Stimulated activated naive CD8-positive, alpha-beta T cell treated with anti-CD3 and anti-CD28 coated beads, Interleukin-15, amount 100 ng/mL, for 72 hours (primary cell): Measurements from ENCODE around the gene HOXD10.

Source experiments
- ATAC-seq: fragments of 150-1000 bp; cut with Tn5 transposase; 2 replicates; pipeline ENCODE4 v1.10.0; 2021; ENCODE audit warnings: mild to moderate bottlenecking, moderate library complexity
- DNase-seq, 2 donors: peaks; one replicate each; pipeline ENCODE4 v3.0.0; 2021 to 2022
- H3K27ac Mint-ChIP-seq, 2 donors: one replicate each; pipeline ENCODE4 v1.8.0; 2022; ENCODE audit warnings: mild to moderate bottlenecking in 2 of 2, mixed read lengths in 2 of 2, moderate library complexity in 2 of 2
- H3K27me3 Mint-ChIP-seq: one replicate; pipeline ENCODE4 v1.8.0; 2022; ENCODE audit warnings: mixed read lengths
- H3K4me1 Mint-ChIP-seq: one replicate; pipeline ENCODE4 v1.8.0; 2022; ENCODE audit warnings: mild to moderate bottlenecking, mixed read lengths
- H3K4me3 Mint-ChIP-seq, 2 donors: one replicate each; pipeline ENCODE4 v1.8.0; 2022; ENCODE audit warnings: mild to moderate bottlenecking in 2 of 2, mixed read lengths in 2 of 2, moderate library complexity in 1 of 2
- H3K9me3 Mint-ChIP-seq, 2 donors: one replicate each; pipeline ENCODE4 v1.8.0; 2022; ENCODE audit warnings: mixed read lengths in 2 of 2

Gene HOXD10

GRCh38 chr2:176105730-176106580, 10.6 kb upstream of the HOXD10 start:
- no peak overlapping the region for H3K27ac Mint-ChIP-seq
- no peaks in the 10 kb centered on the region for H3K9me3 Mint-ChIP-seq
- peaks cover 95% of the 10 kb centered on the region for H3K27me3 Mint-ChIP-seq
- peak overlapping the region; percentile 49 to 58 for H3K4me3 Mint-ChIP-seq
- DNase-seq = peak in 1 of 2 donors; percentile 6
- peak; percentile 31 for ATAC-seq
- peaks cover 44% of the 10 kb centered on the region for H3K4me1 Mint-ChIP-seq

DNA sequence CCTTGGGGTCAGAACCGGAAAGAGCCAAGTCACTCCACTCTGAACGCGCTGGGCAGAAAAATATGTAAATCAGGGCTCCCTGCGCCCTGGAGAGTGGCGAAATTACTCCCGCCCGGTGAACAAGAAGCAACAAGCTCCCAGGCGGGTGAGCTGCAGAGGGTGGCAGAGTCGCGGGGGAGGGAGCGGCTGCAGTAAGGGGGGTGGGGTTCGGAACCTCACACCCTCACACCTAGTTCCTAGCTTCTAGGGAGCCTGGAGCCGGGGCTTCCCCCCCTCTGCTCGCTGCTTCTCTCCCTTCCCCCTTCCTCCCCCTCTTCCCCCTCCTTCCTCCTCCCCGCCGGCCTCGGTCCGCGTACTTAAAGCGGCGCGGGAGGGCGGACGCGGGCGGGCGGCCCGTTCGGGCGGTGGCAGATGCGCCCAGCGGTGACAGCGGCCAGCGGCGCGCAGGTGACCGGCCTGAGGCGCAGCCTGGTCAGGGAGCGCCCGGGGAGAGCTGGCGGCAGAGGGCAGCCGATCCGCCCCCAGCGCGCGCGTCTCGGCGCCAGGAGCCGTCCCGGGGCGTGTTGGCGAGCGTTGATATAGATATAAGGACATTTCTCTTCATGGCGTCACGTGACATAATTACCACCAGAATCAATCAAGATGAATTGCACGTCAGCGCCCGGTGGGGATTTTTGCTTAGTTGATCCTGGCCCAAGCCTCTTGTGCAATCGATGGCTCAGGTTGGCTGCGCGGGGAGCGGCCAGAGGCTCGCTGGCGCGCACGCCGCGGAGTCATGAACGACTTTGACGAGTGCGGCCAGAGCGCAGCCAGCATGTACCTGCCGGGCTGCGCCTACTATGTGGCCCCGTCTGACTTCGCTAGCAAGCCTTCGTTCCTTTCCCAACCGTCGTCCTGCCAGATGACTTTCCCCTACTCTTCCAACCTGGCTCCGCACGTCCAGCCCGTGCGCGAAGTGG, 9.7 kb upstream of the HOXD10 start, which contains the start of gene HOXD11:
Gene HOXD11 (plus strand): TSS at position 700 of the 959 bp plus-strand sequence. CDS start 76 bp downstream, at position 776.
- DNase-seq = no peak
- peak; percentile 61 for ATAC-seq
- peaks cover 95% of the 10 kb centered on the region for H3K27me3 Mint-ChIP-seq
- H3K4me1 Mint-ChIP-seq = peaks cover 48% of the 10 kb centered on the region
- H3K9me3 Mint-ChIP-seq = no peaks in the 10 kb centered on the region
- peak within 1 kb of the TSS; percentile 62 to 77 for H3K4me3 Mint-ChIP-seq
- H3K27ac Mint-ChIP-seq = no peak within 1 kb of the TSS

DNA sequence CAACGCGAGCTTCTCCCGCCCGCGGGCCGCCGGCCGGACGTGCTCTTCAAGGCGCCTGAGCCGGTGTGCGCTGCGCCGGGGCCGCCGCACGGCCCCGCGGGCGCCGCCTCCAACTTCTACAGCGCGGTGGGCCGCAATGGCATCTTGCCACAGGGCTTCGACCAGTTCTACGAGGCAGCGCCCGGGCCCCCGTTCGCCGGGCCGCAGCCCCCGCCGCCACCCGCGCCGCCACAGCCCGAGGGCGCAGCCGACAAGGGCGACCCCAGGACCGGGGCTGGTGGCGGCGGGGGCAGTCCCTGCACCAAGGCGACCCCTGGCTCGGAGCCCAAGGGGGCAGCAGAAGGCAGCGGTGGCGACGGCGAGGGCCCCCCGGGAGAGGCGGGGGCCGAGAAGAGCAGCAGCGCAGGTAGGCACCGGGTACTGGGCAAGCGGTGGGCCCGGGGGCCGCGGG, 8.8 kb upstream of the HOXD10 start:
- peaks cover 95% of the 10 kb centered on the region for H3K27me3 Mint-ChIP-seq
- no peak overlapping the region for H3K4me3 Mint-ChIP-seq
- ATAC-seq (no peak), DNase-seq (no peak)
- H3K4me1 Mint-ChIP-seq = peaks cover 48% of the 10 kb centered on the region
- no peaks in the 10 kb centered on the region for H3K9me3 Mint-ChIP-seq
- no peak overlapping the region for H3K27ac Mint-ChIP-seq

DNA sequence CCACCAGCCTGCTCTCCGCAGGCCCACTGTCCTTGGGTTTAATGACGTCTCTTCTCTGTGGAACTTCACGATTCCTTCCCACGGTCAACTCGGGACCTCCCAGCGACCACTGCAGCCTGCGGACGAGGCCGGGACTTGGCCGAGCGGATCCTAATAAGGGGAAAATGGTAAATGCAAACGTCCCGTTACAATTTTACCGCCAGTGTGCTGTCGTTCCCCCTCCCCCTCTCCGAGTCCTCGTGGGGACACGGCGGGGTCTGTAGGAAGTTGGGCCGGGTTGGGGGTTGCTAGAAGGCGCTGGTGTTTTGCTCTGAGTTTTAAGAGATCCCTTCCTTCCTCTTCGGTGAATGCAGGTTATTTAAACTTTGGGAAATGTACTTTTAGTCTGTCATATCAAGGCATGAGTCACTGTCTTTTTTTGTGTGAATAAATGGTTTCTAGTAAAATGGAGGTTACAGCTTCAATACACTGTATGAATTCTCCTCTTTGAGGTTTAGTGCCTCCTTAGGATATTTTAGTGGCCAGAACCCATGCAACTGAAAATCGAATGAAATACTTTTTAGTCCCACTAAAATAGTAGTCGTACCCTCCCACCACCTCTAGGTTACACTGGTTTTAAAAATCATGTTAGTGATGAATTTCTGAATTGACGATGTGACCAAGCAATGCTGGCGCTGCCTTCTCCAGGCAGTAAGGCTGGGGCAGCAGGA, 7.2 kb upstream of the HOXD10 start:
- H3K27me3 Mint-ChIP-seq = peaks cover 95% of the 10 kb centered on the region
- no peak for ATAC-seq
- peak overlapping the region in 1 of 2 donors; percentile 42 for H3K27ac Mint-ChIP-seq

DNA sequence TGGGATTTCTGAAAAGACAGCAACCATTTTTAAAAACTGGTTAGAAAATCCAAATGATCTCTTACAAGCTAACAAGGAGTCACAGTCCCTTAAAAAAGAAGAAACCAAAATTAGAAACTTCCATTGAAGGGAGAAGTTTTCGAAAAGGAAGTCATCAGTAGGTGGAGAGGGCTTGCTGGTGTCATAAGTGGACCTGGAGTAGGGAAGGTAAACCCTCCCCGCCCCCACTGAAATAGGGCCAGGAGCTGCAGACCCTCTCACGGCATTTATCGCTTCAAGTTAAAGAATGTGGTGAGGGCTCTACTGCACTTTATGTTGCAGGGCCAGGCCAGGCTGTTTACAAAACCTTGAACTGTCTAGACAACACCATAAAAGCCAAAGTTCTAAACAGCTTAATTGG, 6.6 kb upstream of the HOXD10 start:
- Mint-ChIP-seq H3K27ac (no peak overlapping the region), H3K27me3 (peaks cover 95% of the 10 kb centered on the region), H3K9me3 (no peaks in the 10 kb centered on the region), H3K4me3 (no peak overlapping the region), H3K4me1 (peaks cover 35% of the 10 kb centered on the region)
- DNase-seq = no peak
- no peak for ATAC-seq

More for the DNA sequence above, 7.2 kb upstream of the HOXD10 start:
- DNase-seq = no peak
- H3K4me3 Mint-ChIP-seq = peak overlapping the region; percentile 10 to 49
- no peaks in the 10 kb centered on the region for H3K9me3 Mint-ChIP-seq
- peaks cover 41% of the 10 kb centered on the region for H3K4me1 Mint-ChIP-seq

DNA sequence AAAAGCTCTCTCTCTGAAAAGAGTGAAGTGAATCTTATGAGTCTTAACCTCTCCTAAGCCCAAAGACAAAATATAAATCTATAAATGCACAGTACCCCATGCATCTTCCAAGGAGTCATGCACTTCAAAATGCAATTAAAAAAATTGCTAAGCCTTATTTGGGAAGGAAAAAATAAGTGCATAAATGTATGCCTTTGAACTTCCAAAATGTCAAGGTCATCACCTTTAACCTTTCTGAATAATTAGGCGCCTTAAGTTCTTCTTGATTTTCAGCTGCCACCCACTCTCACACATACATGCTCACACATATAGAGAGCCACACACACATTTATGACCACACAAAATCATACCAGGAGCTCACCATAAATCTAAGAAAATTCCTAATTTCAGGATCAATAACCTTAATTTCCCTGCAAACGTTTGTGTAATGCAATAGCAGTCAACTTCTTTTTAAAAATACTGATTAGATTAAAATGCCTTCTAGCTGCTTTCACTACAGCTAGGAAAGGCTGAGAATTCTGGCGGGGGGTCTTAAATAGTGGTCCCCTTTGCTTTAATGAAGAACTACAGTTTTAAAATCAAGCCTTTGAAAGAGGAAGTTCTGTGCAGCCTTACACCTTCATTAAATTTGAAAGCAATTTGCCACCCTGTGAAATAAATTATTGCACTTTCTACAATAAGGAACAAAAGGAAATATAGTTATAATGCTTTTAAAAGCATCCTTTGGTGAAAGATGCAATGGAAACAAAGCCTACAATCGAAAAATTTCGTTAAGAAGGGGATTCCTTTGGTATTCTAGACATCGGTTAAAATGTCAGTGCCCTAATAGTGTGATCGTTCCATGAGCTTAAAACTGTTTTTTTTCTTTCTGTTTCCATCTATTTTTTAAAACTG, 5.9 kb upstream of the HOXD10 start:
- DNase-seq = no peak
- Mint-ChIP-seq H3K4me1 (peaks cover 28% of the 10 kb centered on the region), H3K9me3 (no peaks in the 10 kb centered on the region), H3K4me3 (no peak overlapping the region), H3K27ac (no peak overlapping the region), H3K27me3 (peaks cover 92% of the 10 kb centered on the region)
- ATAC-seq = no peak

DNA sequence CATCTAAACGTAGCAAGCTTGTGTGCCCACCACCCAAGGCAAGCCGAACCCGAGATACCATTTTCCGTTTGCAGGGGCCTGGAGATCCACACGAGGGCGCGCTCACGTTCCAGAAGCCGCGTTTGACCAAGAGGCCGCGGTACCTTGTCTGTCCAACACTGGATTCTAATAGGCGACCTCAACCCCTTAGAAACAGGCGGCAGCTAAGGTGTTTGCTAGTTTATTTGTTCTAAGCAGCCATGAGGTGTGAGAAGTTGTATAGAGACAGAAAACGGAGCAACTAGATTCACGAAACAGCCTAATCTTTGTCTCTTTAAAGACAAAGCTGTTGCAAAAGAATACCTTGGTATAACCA, 5.3 kb upstream of the HOXD10 start:
- Mint-ChIP-seq H3K27me3 (peaks cover 92% of the 10 kb centered on the region), H3K4me3 (no peak overlapping the region), H3K4me1 (peaks cover 22% of the 10 kb centered on the region), H3K27ac (peak overlapping the region in 1 of 2 donors; percentile 67), H3K9me3 (no peaks in the 10 kb centered on the region)
- ATAC-seq (no peak), DNase-seq (peak in 1 of 2 donors; percentile 41)

GRCh38 chr2:176111846-176112374, 4.7 kb upstream of the HOXD10 start:
- no peak overlapping the region for H3K4me3 Mint-ChIP-seq
- ATAC-seq = no peak
- H3K27ac Mint-ChIP-seq = peak overlapping the region in 1 of 2 donors; percentile 95
- DNase-seq = no peak
- peaks cover 19% of the 10 kb centered on the region for H3K4me1 Mint-ChIP-seq
- peaks cover 0 to 5% of the 10 kb centered on the region in 2 donors for H3K9me3 Mint-ChIP-seq
- H3K27me3 Mint-ChIP-seq = peaks cover 92% of the 10 kb centered on the region

GRCh38 chr2:176112375-176113302, 3.9 kb upstream of the HOXD10 start:
- ATAC-seq (no peak), DNase-seq (no peak)
- Mint-ChIP-seq H3K9me3 (peaks cover 0 to 11% of the 10 kb centered on the region in 2 donors), H3K27me3 (peaks cover 93% of the 10 kb centered on the region), H3K4me3 (no peak overlapping the region), H3K27ac (peak overlapping the region in 1 of 2 donors; percentile 91), H3K4me1 (peaks cover 19% of the 10 kb centered on the region)

DNA sequence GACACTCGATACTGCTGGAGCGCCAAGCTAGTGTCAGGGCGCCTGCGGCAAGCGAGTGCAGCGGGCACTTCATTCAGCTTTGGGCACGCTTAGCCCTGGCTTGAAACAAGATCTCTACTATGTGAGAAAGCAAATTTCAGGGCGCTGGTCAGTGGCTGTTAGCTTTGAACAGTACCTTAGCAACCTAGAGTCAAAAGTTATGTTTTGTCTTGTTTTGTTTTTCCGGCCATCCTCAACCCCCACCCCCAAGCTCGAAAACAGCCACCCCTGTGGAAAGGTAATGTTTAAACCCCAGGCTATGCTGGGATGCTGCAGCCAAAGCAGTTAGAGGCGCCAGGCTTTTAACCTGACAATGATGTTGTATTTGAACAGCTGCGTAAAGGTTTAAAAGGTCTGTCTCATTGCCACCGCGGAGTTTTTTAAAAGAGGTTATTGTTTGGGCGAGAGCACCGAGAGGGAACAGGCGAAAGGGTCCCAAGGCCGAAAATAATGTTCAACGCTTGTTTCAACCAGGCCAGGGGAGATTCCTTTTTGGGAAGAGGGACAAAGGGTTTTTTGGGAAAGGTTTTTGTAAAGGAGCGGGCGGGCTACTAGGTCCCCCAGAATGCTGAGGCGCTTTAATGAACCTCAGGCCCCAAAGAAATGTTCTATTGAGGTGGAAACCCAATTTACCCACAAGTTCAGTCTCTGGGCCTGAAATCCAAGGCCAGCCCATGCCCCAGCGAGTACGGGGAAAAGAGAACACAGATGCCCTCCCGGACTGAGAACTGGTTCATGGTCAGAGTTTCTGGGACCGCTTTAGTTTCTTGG, 2.3 kb upstream of the HOXD10 start:
- Mint-ChIP-seq H3K27ac (no peak overlapping the region), H3K4me3 (no peak overlapping the region), H3K27me3 (peaks cover 97% of the 10 kb centered on the region)

DNA sequence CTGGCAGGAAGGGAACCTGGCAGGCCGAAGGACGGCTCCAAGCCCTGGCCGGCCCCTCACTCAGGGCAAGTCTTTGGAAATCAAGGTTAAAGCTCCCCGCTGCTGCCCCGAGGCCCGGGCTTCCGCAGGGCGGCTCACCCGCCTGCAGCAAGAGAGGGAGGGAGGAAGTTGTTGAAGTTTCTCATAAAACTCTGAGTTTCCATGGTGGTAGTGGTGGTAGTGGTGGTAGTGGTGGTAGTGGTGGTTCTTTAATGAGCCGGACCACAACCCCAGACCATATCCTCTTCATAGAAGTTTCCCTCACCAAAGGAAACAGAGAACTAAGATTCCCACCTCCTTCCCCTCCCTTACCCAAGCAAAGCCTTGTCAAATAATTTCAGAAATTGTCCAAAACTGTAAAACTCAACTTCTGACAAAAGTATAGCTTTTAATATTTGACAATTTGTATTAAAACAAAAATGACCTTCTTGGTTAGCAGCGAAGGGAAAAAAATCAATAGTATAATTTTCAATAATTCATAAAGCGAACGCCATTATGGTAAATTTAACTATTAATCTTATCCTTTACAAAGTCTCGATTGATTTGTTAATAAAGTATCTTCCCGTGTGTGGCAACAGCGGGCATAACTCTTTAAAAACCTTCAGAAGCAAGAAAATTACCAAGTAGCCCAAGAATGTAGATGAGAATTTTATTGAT, 1.5 kb upstream of the HOXD10 start:
- ATAC-seq = no peak
- no peak for DNase-seq
- Mint-ChIP-seq H3K9me3 (peaks cover 8 to 11% of the 10 kb centered on the region in 2 donors), H3K4me1 (peaks cover 19% of the 10 kb centered on the region), H3K27ac (no peak overlapping the region), H3K4me3 (no peak overlapping the region), H3K27me3 (peaks cover 97% of the 10 kb centered on the region)

More for the DNA sequence above, 2.3 kb upstream of the HOXD10 start:
- ATAC-seq = no peak
- no peak for DNase-seq
- Mint-ChIP-seq H3K4me1 (peaks cover 23% of the 10 kb centered on the region), H3K9me3 (peaks cover 8 to 11% of the 10 kb centered on the region in 2 donors)

GRCh38 chr2:176117162-176117822, 714 bp downstream of the HOXD10 start:
- Mint-ChIP-seq H3K4me1 (peaks cover 19% of the 10 kb centered on the region), H3K27me3 (peaks cover 96% of the 10 kb centered on the region), H3K4me3 (no peak overlapping the region), H3K27ac (no peak overlapping the region), H3K9me3 (peaks cover 8 to 11% of the 10 kb centered on the region in 2 donors)
- no peak for ATAC-seq
- DNase-seq = no peak
